Measurements from ENCODE around the gene SSH3.

GRCh38 chr11:67308031-67308866 lies 4.9 kb downstream of the SSH3 start:
- no peak for TF ChIP-seq EZH2 (IDR thresholded peaks at IDR 0.05; ENCODE audit: low read length, missing control alignments)
- no peak for TF ChIP-seq CTCF (conservative IDR thresholded peaks at IDR 0.05 in 1 of 2, IDR thresholded peaks at IDR 0.05 in 1 of 2; ENCODE audit: low read depth in 1 of 2, low read length in 2 of 2)

Data from fibroblast of lung (primary cell).